GM15510 (cell line): ENCODE measurements around the gene NFATC2.

ENCODE experiments used
- POLR2A ChIP-seq: IDR thresholded peaks from 3 replicates; pipeline ENCODE4 v1.6.1; 2011; ENCODE audit warnings: borderline replicate concordance; ENCODE audit not compliant: insufficient read length; ENCODE audit errors: extremely low read depth

NFATC2 gene

DNA sequence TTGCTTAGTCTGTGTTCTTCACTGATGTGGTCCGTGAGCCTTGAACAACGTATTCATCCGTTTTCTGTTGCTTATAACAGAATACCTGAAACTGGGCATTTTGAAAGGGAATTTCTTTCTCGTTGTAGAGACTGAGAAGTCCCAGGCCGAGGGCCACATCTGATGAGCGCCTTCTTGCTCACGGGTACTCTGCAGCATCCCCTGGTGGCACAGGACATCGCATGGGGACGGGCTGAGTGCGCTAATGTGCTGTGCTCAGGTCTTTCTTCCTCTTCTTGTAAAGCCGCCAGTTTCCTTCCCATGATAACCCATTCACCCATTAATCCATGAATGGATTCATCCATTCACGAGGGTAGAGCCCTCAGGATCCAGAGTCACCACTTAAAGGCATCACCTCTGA is 161.0 kb downstream of the NFATC2 start:
- no peak for TF ChIP-seq POLR2A

DNA sequence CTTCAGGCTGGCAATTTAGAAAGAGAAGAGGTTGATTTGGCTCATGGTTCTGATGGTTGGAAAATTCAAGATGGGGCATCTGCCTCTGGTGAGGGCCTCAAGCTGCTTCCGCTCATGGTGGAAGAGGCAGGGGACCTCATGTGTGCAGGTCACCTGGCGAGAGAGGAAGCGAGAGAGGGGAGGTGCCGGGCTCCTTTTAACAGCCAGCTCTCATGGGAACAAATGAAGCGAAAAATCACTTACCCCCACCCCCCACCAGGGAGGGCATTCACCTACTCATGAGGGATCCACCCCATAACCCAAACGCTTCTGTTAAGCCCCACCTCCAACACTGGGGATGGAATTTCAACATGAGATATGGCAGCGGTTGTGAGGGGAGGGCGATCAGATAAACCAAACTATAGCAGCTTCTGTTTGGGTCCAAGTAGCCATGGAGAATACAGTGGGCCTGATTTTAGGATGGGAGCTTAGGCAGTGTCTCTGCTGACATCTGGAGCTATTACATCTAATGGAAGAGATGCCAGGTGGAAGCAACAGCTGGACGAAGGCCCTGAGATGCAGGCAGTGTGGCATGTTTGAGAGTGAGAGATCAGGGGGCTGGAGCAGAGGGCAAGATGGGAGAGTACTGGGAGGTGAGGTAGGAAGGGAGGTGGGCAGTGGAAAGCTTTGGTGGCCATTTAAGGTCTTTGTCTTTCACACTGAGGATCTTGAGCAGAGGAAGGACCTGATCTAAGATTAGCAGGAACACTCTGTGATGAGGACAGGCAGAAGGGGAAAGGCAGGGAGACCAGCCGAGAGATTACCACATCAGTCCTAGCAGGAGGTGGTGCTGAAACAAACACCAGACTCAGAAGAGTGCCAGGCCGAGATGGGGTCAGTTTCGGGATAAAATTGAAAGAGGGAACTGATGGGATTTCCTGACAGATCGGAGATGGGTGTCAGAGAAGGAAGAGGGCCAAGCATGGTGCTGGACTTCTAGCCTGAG is 161.8 kb downstream of the NFATC2 start:
- no peak for TF ChIP-seq POLR2A

DNA sequence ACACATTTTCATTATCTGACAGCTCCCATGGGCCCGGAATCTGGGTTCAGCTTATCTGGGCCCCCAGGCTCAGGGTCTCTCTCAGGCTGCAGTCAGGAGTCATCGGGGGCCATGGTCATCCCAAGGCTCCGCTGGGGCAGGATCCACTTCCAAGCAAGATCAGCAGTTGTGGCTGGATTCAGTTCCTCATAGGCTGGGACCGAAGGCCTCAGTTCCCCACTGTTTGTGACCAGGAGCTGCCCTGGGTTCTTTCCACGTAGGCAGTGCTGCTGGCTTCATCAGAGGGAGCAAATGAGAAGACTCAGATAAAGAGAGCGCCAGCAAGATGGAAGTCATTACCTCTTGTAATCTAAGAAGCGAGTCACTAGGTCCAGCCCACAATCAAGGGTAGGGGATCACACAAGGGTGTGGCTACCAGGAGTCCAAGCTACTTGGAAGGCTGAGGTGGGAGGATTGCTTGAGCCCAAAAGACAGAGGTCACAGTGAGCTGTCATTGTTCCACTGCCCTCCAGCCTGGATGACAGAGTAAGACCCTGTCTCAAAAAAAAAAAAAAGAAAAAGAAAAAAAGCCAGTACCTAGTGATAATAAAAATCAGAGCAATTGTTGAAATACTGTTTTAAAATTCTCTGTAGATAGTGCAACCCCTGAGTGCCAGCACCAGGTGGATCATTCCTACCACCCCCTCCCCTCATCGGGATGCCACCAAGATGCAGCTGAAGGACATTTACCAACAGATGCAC is 162.7 kb downstream of the NFATC2 start:
- no peak for TF ChIP-seq POLR2A

DNA sequence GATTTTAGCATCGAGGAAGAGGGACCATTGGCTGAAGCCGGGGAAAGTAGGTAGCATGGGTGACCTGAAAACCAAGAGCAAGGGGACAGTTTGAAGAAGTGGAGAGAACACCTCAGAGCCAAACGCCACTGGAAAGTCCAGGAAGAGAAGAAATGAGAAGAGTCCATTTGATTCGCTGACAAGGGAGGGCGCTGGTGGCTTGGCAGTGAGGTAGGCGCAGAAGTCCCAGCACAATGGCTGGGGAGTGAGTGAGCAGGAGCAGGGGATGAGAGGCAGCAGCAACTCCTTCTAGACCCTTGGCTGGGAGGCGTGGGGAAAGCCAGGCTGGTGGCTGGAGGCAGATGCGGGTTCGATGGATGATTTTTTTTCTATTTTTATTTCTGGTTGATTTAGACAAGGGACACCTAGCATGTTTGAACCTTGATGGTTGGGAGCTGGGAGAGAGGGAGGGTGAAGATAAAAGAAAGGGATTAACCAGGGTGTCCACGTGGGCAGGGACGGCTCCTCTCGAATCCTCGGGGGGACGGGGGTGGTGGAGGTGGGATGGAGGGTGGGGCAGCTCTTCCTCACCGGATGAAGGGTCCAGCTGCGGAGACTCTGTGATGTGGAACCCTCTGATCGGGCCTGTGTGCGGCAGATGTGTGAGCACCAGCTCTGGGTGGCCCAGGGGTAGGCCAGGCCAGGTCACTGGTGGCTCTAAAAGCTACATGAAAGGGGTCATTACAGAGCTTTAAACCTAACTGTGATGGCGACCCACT is 164.2 kb downstream of the NFATC2 start:
- TF ChIP-seq POLR2A = no peak

DNA sequence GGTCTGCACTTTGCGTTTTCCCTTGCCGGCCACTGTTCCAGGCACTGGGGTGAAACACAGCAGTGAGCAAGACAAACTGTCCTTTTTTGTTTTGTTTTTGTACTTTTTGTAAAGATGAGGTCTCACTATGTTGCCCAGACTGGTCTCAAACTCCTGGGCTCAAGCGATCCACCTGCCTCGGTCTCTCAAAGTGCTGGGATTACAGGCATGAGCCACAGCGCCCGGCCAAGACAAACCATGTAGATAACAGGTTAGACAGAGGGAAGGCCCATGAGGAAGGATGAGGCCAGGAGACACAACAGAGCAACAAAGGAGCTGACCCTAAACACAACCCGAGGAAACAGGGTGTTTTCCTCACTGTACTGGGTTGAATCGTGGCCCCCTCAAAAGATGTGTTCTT is 165.4 kb downstream of the NFATC2 start:
- TF ChIP-seq POLR2A = no peak

DNA sequence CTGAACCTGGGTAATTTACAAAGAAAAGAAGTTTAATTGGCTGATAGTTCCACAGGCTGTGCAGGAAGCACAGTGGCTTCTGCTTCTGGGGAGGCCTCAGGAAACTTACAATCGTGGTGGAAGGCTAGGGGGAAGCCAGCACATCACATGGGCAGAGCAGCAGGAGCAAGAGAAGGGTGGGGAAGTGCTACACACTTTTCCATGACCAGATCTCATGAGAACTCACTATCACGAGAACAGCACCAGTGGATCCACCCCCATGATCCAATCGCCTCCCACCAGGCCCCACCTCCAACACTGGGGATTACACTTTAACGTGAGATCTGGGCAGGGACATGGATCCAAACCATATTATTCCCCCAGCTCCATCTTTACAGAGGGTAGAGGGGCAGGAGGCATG is 166.4 kb downstream of the NFATC2 start:
- no peak for TF ChIP-seq POLR2A

DNA sequence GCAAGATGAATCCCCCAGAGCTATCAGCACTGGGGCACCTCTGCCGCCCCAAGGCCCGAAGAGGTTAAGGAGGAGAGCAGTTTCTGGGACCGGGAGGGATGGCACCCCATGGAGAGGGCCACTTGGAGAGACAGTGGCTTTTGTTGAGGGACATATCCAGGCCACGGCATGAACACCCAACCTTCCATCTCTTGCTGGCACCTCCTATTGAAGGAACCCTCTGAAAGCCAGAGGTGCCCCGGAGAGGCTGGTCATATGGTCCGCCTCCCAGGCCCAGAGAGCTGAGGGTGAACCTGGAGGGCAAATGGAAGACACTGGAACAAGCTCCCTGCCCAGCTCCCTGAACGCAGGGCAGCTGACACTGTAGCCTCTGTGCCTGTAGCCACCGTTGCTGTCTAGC is 167.0 kb downstream of the NFATC2 start:
- no peak for TF ChIP-seq POLR2A

DNA sequence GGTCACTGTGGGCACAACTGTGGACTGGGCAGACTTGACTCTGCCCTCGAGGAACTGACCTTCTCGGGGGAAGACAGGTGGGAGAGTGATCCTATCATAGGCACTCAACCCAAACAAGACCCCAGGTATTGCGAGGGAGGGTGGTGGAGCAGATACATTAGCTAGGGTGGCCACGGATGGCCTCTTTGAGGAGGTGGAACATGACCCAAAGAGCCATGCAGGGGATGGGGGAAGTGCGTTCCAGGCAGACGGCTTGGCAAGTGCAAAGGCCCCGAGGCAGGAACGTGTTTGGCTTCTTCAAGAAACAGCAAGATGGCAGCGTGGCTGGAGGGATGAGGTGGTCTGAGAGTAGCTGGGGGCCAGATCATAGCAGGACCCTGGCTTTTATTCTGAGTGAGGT is 167.6 kb downstream of the NFATC2 start:
- no peak for TF ChIP-seq POLR2A

DNA sequence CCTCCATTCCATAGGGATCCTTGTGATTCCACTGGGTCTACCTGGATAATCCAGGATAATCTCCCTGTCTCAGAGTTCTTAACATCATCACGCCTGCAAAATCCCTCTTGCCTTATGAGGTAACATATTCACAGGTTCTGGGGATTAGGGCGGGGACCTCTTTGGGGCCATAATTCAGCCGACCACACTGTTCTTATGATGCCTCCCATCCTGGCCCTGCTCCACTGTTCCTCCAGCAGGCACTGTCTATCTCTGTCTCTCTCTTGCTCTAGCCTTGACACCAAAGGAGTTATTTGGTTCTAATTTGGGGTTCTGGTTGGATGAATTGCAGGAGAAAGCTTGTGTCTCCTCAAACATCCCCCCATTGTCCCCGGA is 168.1 kb downstream of the NFATC2 start:
- no peak for TF ChIP-seq POLR2A

DNA sequence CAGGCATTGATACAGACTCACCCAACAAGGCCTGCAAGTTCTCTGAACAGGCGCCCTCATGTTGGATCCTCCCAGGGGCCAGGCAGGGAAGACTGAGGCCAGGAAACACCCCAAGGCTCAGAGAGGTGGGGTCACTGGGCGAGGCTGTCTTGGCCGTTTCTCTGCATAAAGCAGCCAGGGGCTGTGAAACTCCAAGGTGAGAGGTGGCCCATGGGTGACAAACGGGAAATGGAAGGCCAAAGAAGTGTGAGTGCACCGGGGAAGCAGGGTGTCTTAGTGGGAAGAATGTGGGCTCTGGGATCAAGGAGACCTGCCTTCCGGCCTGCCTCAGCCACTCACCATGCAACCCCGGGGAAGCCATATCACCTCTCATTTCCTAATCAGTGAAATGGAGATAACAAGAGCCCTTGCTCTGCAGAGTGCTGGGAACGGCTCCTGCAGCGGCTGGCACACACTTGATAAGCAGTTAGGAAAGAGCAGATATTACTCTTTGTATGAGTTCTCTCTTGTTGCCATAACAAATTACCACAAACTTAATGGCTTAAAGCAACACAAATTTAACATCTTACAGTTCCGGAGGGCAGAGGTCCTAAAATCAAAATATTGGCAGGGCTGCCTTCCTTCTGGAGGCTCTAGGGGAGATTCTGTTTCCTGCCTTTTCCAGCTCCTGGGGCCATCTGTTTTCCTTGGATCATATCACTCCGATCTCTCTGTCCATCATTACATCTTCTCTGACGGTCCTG is 168.6 kb downstream of the NFATC2 start:
- no peak for TF ChIP-seq POLR2A

DNA sequence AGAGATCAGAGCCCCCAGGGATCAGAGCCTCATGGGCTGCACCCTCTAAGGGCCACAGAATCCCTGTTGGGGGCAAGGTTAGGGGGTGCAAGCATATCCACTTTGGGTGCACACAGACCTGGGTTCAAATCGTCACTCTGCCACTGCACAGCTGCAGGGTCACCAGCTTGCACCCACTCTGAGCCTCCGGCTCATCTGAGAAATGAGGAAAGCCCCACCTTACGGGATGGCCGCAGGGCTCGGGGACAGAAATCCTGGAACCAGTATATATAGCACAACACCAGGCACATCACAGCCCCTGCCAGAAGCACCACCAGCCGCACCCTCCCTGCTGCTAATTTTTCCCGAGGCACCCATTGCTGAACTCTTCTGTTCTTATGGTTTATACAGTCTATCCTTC is 169.6 kb downstream of the NFATC2 start:
- TF ChIP-seq POLR2A = no peak

DNA sequence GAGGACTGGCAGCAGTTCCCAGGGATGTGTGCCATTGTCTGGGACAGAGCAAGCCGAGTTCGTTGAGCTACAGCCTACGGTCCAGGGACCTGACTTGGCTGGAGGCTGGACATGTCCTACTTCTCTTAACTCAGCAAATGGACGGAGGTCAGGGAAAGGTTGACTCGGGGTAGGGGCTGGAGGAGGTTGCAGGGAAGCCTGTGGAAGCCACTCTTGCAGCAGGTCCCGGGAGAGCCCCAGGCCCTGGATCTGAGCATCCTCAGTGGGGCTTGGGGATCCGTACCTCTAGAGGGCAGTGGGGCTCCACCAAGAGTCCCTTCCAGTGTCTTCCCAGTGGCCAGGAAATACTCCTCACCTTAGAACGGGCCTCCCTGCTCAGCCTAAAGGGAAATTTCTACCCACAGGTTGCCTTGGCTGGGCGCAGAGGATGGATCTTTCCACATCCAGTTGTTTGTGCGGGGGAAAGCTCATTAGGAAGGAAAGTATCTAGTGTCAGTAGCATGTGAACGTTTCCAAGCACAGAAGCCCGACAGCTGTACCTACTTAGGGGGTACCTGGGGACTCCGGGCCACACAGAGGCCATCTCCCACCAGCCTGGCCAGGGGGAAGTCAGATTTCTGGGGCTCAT is 170.2 kb downstream of the NFATC2 start:
- TF ChIP-seq POLR2A = no peak

DNA sequence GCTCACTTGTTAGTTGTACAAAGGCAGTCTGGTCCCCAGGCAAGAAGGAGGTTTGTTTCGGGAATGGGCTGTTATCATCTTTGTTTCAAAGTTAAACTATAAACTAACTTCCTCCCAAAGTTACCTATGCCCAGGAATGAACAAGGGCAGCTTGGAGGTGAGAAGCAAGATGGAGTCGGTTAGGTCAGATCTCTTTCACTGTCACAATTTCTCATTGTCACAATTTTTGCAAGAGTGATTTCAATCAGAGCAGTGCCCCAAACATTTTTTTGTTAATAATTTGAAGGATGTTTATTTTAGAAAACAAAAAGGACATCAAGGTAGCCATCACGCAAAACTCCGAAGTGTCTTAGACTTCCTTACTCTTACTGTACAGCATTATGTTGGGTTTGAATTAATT is 170.8 kb downstream of the NFATC2 start:
- TF ChIP-seq POLR2A = no peak

DNA sequence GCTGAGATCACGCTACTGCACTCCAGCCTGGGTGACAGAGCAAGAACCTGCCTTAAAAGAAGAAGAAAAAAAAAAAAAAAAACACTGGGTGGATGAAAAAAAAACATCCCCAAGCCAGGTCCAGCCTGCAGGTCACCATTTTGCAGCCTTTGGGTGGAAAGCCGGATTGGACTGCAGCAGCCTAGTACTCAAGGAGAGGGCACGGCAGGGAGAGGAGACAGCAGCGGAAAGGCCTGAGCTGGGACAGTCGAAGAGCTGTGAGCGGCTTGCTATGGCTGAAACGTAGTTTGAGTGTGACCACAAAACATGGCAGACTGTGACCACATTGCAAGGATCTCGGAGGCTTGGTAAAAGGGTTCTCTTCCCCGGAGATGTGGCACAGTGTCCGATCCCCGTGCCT is 173.0 kb downstream of the NFATC2 start:
- no peak for TF ChIP-seq POLR2A

DNA sequence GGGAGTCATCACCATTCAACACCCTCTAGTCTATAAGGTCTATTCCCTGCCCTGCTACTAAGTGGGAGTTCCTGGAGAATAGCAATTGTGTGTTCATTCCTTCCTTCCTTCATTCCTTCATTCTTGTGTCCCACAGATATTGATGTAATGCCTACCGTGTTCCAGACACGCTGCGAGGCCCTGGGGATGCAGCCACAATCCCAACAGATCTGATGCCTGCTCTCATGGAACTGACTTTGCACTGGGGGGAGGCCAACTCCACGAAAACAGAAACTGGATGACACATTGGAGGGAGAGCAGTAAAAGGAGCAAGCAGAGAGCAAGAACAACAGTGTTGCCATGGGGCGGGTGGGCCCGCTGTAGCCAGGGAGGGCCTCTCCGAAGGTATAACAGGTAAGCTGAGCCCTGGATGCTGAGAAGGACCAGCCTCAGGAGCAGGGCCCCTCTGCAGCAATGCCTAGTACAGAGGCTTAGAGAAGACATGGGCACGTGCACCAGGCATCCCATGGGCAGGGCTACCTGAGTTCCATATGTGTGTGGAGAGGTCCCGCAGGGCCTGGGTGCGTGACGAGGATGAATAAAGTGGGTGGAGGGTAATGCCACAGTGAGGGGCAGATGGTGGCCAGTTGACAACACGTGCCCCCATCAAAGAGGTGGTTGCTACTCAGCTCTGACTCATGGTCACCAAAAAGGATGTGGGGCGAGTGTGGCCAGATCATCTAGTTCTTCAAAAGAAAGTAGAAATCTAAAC is 173.9 kb downstream of the NFATC2 start:
- TF ChIP-seq POLR2A = no peak
